AG09309 (cell line): ENCODE measurements around the gene DRAM2.
"Not testable (repeated sequence)": the region's sequence is repeated elsewhere in the genome, so short reads cannot be mapped to it uniquely, and the experiment has no call there.

Experiments used
- DNase-seq: peaks from one replicate; pipeline ENCODE4 v3.0.0-alpha.2; 2010; ENCODE audit warnings: low read depth
- H3K4me3 ChIP-seq: 2 replicates; pipeline ENCODE4 v1.5.1; 2011; ENCODE audit warnings: mild to moderate bottlenecking, low read depth, low read length, moderate library complexity; ENCODE audit not compliant: control insufficient read depth
- TF ChIP-seq, protein P1 (sequence below): IDR thresholded peaks from 2 replicates; pipeline ENCODE4 v1.5.1; 2011; ENCODE audit warnings: mild to moderate bottlenecking, low read depth, low read length, inconsistent platforms; ENCODE audit not compliant: insufficient read depth, control insufficient read depth; ENCODE audit errors: missing control alignments

DRAM2 gene

DNA sequence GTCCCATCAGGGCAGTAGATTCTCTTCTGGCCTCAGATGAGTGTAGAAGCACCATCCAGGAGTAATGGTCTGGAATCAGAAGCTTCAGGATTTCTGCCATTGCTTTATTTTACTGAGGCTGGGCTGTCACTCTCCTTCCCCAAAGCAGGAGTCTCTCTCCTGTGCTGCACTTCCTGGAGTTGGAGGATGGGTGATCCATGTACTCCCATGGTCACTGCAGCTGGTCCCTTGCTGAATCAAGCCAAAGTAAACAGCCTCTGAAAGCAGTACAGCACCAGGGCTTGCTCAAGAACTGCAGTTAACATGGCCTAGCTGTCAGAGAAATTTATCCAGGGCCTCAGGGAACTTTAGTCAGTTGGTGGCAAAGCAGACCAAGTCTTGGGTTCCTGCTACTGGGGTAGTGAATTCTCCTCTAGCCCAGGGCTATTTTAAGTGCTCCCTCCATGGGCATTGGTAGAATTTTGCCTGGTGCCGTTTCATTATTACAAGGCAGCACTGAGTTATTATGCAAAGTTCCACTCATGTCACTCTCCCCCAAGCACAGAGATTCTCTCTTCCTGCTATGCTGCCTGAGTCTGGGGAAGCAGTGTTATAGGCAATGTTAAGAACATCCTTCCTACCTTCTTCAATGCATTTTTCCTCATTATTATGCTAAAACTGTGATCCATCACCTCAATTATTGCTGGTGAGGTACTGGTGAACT lies 29.5 kb downstream of the DRAM2 start:
- no peak overlapping the region for H3K4me3 ChIP-seq
- DNase-seq, result no peak
- TF ChIP-seq, protein P1, sequence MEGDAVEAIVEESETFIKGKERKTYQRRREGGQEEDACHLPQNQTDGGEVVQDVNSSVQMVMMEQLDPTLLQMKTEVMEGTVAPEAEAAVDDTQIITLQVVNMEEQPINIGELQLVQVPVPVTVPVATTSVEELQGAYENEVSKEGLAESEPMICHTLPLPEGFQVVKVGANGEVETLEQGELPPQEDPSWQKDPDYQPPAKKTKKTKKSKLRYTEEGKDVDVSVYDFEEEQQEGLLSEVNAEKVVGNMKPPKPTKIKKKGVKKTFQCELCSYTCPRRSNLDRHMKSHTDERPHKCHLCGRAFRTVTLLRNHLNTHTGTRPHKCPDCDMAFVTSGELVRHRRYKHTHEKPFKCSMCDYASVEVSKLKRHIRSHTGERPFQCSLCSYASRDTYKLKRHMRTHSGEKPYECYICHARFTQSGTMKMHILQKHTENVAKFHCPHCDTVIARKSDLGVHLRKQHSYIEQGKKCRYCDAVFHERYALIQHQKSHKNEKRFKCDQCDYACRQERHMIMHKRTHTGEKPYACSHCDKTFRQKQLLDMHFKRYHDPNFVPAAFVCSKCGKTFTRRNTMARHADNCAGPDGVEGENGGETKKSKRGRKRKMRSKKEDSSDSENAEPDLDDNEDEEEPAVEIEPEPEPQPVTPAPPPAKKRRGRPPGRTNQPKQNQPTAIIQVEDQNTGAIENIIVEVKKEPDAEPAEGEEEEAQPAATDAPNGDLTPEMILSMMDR, result no peak

DNA sequence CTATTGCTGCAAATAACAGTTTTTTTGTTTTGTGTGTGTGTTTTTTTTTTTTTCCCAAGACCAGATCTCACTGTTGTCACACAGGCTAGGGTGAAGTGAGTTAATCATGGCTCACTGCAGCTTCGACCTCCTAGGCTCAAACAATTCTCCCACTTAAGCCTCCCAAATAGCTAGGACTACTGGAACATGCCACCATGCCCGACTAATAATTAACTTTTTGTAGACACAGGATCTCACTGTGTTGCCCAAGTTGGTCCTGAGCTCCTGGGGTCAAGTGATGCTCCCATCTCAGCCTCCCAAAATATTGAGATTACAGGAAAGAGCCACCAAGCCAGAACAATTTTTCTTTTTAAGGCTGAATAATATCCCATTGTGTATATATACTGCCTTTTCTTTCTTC lies 34.9 kb downstream of the DRAM2 start:
- no peak for DNase-seq

DNA sequence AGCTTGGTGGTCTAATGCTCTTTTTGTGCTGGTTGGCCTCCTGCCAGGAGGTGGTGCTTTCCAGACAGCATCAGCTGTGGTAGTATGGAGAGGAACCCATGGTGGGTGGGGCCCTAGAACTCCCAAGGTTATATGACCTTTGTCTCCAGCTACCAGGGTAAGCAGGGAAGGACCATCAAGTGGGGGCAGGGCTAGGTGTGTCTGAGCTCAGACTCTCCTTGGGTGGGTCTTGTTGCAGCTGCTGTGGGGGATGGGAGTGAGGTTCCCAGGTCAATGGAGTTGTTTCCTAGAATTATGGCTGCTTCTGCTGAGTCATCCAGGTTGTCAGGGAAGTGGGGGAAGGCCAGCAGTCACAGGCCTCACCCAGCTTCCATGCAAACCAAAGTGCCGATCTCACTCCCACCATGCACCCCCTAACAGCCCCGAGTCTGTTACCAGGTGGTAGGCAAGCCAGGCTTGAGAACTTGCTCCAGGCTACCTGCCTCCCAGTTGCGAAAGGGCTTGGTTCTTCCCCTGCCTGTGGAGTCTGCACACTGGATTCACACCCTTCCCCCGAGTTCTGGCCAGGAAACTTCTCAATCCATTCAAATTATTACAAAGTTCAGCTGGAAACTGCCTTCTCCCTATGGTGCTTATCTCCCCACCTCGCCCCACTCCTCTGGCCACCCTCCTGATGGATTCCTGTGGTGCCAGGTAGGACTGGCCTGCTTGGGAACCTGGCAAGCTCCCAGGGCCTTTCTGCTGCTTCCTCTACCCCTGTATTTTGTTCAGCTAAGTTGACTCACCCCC lies 37.8 kb downstream of the DRAM2 start:
- no peak for DNase-seq
- TF ChIP-seq, protein P1, result no peak
- no peak overlapping the region for H3K4me3 ChIP-seq

More for the DNA sequence above, 34.9 kb downstream of the DRAM2 start:
- TF ChIP-seq, protein P1, result no peak
- H3K4me3 ChIP-seq, result no peak overlapping the region

DNA sequence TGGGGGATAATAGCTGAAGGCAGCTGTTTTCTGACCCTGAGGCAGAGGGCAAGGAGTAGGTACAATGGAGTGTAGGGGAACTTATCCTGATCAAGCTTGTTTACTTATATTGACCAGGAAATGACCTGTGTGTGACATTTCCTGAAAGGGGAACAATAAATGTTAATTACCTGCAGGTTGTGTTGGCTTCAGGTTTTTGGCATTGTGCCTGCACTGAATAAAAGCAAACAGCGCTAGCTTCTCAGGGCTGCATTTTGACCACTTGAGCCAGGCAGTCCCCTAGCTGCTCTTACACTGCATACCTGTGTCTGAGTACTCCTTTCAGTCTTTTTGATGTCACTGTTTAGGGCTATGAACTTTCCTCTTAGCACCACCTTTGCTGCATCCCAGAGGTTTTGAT lies 40.6 kb downstream of the DRAM2 start:
- no peak overlapping the region for H3K4me3 ChIP-seq
- TF ChIP-seq, protein P1, result no peak
- DNase-seq, result no peak

DNA sequence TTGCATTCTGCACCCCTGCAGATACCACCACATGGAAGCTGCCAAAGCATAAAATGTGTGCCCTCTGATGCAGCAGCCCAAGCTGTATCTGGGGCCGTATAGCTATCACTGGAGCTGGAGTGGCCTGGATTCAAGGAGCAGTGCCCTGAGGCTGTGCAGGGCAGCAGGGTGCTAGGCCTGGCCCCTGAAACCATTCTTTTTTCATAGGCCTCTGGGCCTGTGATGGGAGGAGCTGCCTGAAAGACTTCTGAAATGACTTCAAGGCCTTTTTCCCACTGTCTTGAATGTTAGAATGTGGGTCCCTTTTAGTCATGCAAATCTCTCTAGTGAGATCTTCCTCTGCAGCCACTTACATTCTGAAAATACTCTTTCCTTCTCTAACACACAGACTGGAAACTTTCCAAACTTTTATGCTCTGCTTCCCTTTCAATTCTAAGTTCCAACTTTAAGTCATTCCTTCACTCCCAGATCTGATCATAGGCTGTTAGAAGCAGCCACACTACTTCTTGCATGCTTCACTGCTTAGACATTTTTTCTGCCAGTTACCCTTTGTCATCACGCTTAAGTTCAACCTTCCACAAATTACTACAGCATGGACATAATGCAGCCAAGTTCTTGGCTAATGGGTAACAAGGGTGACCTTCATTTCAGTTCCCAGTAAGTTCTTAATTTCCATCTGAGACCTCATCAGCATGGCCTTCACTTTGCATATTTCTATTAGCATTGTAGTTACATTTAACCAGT lies 42.4 kb downstream of the DRAM2 start:
- DNase-seq, result no peak
- no peak overlapping the region for H3K4me3 ChIP-seq
- TF ChIP-seq, protein P1, result no peak

DNA sequence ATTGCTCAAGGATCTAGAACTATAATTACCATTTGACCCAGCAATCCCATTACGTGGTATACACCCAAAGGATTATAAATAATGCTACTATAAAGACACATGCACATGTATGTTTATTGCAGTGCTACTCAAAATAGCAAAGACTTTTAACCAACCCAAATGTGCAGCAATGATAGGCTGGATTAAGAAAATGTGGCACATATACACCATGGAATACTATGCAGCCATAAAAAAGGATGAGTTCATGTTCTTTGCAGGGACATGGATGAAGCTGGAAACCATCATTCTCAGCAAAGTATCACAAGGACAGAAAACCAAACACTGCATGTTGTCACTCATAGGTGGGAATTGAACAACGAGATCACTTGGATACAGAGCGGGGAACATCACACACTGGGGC lies 44.5 kb downstream of the DRAM2 start:
- DNase-seq, H3K4me3 ChIP-seq: not testable (repeated sequence)

DNA sequence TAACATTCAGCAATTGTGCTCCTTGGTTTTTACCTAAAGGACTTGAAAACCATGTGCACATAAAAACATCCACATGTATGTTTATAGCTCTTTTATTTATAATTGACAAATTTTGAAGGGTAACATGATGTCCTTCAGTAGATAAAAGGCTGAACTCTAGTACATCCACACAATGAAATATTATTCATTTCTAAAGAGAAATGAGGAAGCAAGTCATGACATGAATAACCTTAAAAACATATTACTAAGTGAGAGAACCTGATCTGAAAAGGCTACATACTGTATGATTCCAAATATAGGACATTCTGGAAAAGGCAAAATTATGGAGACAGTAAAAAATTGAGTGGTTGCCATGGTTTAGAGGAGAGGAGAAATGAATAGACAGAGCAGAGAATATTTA lies 50.3 kb downstream of the DRAM2 start:
- DNase-seq, result no peak
- H3K4me3 ChIP-seq, result no peak overlapping the region
- TF ChIP-seq, protein P1, result no peak
